HCT116 (cell line): Measurements from ENCODE around the gene HOXB13. TPM values are rescaled to one million over a fixed set of nuclear protein-coding genes. Genes with fewer than 3 reads are reported as not detected.

Experiments used
- ATAC-seq: fragments of 200-7000 bp; cut with Tn5 transposase; 2 replicates; pipeline ENCODE4 v1.9.1; 2020; ENCODE audit warnings: mild to moderate bottlenecking, moderate library complexity
- BruUV-seq: library from RNA; stranded (reverse); fragments of 400-500 nt; replicated peaks from 2 replicates; lab custom pipeline; 2021; lab: Mats Ljungman, UMichigan
- CTCF ChIA-PET: fragments of 300-600 bp; sonication (Branson Sonifier 250); formaldehyde crosslinking; loops from one replicate; lab custom pipeline; 2021; ENCODE audit warnings: antibody characterized with exemption; lab: Charles Lee
- POLR2A ChIA-PET: fragments of 300-600, 350-600 bp; sonication (Branson Sonifier 250); formaldehyde crosslinking; loops from one replicate; lab custom pipeline; 2021; ENCODE audit warnings: antibody characterized with exemption; lab: Charles Lee
- RAD21 ChIA-PET, 2 experiments: fragments of 300-600 bp; sonication (Branson Sonifier 250); formaldehyde crosslinking; loops; one replicate each; lab custom pipeline; 2023; ENCODE audit warnings: low total read pairs in 2 of 2; ENCODE audit not compliant: uncharacterized antibody in 2 of 2, unreplicated experiment in 2 of 2, low non-redundant PET in 1 of 2; lab: Charles Lee
- DNase-seq: peaks from one replicate; pipeline ENCODE4 v3.0.0-alpha.2; 2010; ENCODE audit warnings: low read depth, low spot score
- H2AFZ ChIP-seq: fragments of 200-600 bp; shearing (Covaris generic), sonication (generic); 2 replicates; pipeline ENCODE4 v1.6.1; 2017; ENCODE audit warnings: low read depth, mixed run types, mixed read lengths, antibody characterized with exemption, low read length; ENCODE audit not compliant: poor library complexity, severe bottlenecking
- H3K27ac ChIP-seq: 2 replicates; pipeline ENCODE4 v1.5.1; 2012; ENCODE audit warnings: low read depth, low read length
- H3K27me3 ChIP-seq: fragments of 200-600 bp; sonication (generic); 2 replicates; pipeline ENCODE4 v1.6.1; 2016; ENCODE audit warnings: mixed run types, low read length, mixed read lengths; ENCODE audit not compliant: insufficient read depth
- H3K36me3 ChIP-seq, 2 experiments: fragments of 200-500 bp in 1 of 2; fragments of 200-600 bp in 1 of 2; sonication (Bioruptor generic) in 1 of 2; sonication (generic) in 1 of 2; 2 replicates each; pipeline versions ENCODE4 v1.5.1 to v1.6.1; 2014 to 2016; ENCODE audit warnings: low read length in 2 of 2, inconsistent platforms in 1 of 2, mixed read lengths in 1 of 2, mixed run types in 1 of 2; ENCODE audit not compliant: insufficient read depth in 2 of 2, control insufficient read depth in 1 of 2
- H3K4me1 ChIP-seq, 2 experiments: fragments of 200-600 bp in 1 of 2; sonication (generic) in 1 of 2; 2 replicates each; pipeline versions ENCODE4 v1.5.1 to v1.6.1; 2012 to 2017; ENCODE audit warnings: low read length in 2 of 2, inconsistent platforms in 1 of 2, mild to moderate bottlenecking in 1 of 2, mixed read lengths in 1 of 2, mixed run types in 1 of 2, moderate library complexity in 1 of 2; ENCODE audit not compliant: insufficient read depth in 2 of 2, control insufficient read depth in 1 of 2
- H3K4me2 ChIP-seq: fragments of 200-600 bp; sonication (generic); 2 replicates; pipeline ENCODE4 v1.6.1; 2017; ENCODE audit warnings: mixed run types, low read length, mixed read lengths
- H3K4me3 ChIP-seq, 2 experiments: fragments of 200-600 bp in 1 of 2; sonication (generic) in 1 of 2; replicated peaks in 1 of 2; 2 replicates each; pipeline ENCODE4 v1.5.1; 2011 to 2016; ENCODE audit warnings: low read length in 2 of 2, control low read depth in 1 of 2, low read depth in 1 of 2, mild to moderate bottlenecking in 1 of 2, mixed read lengths in 1 of 2, mixed run types in 1 of 2
- H3K79me2 ChIP-seq: fragments of 200-600 bp; sonication (generic); 2 replicates; pipeline ENCODE4 v1.6.1; 2017; ENCODE audit warnings: mild to moderate bottlenecking, mixed run types, low read length, moderate library complexity, mixed read lengths; ENCODE audit not compliant: insufficient read depth
- H3K9ac ChIP-seq: fragments of 200-600 bp; sonication (generic); 2 replicates; pipeline ENCODE4 v1.6.1; 2016; ENCODE audit warnings: low read length, mixed read lengths
- H3K9me2 ChIP-seq: fragments of 200-600 bp; sonication (generic), shearing (Covaris generic); 2 replicates; pipeline ENCODE4 v1.6.1; 2017; ENCODE audit warnings: mixed run types, mild to moderate bottlenecking, moderate library complexity; ENCODE audit not compliant: insufficient read depth
- H3K9me3 ChIP-seq, 2 experiments: fragments of 200-500 bp in 1 of 2; fragments of 200-600 bp in 1 of 2; sonication (Bioruptor generic) in 1 of 2; sonication (generic) in 1 of 2; 2 replicates each; pipeline ENCODE4 v1.6.1; 2014 to 2017; ENCODE audit warnings: low read length in 2 of 2, mixed read lengths in 2 of 2, inconsistent platforms in 1 of 2, low read depth in 1 of 2, mild to moderate bottlenecking in 1 of 2, mixed run types in 1 of 2, moderate library complexity in 1 of 2; ENCODE audit not compliant: control insufficient read depth in 1 of 2, insufficient read depth in 1 of 2
- H4K20me1 ChIP-seq: fragments of 200-600 bp; sonication (generic), shearing (Covaris generic); 2 replicates; pipeline ENCODE4 v1.6.1; 2017; ENCODE audit warnings: mixed run types, mild to moderate bottlenecking, moderate library complexity; ENCODE audit not compliant: insufficient read depth
- JUND ChIP-seq: IDR thresholded peaks from 2 replicates; pipeline ENCODE4 v1.6.1; 2012
- ZFX ChIP-seq: fragments of 450-650 bp; IDR thresholded peaks from 2 replicates; pipeline ENCODE4 v1.6.1; 2017
- ZNF274 ChIP-seq: fragments of 200-500 bp; sonication (Bioruptor generic); IDR thresholded peaks from 2 replicates; pipeline ENCODE4 v1.6.1; 2014; ENCODE audit warnings: mild to moderate bottlenecking, low read depth, low read length, inconsistent platforms
- intact Hi-C: fragments of 100-400 bp; cut with micrococcal nuclease; formaldehyde crosslinking; loops from 2 replicates; pipeline ENCODE4 v1.10.0; 2022
- total RNA-seq: library from RNA; stranded (reverse); gene quantifications from one replicate; pipeline ENCODE4 v1.2.1, GENCODE V29; 2021; ENCODE audit not compliant: unreplicated experiment
- TF ChIP-seq, protein P1 (sequence below): IDR thresholded peaks from 2 replicates; pipeline ENCODE4 v1.6.1; 2011; ENCODE audit warnings: mild to moderate bottlenecking, low read length, moderate library complexity; ENCODE audit not compliant: insufficient replicate concordance; ENCODE audit errors: extremely low read depth
- TF ChIP-seq, protein P2 (sequence below): IDR thresholded peaks from 2 replicates; pipeline ENCODE4 v1.6.1; 2012

Gene HOXB13
- total RNA-seq, 1 experiment from 2014 or later = 7.8 TPM

DNA sequence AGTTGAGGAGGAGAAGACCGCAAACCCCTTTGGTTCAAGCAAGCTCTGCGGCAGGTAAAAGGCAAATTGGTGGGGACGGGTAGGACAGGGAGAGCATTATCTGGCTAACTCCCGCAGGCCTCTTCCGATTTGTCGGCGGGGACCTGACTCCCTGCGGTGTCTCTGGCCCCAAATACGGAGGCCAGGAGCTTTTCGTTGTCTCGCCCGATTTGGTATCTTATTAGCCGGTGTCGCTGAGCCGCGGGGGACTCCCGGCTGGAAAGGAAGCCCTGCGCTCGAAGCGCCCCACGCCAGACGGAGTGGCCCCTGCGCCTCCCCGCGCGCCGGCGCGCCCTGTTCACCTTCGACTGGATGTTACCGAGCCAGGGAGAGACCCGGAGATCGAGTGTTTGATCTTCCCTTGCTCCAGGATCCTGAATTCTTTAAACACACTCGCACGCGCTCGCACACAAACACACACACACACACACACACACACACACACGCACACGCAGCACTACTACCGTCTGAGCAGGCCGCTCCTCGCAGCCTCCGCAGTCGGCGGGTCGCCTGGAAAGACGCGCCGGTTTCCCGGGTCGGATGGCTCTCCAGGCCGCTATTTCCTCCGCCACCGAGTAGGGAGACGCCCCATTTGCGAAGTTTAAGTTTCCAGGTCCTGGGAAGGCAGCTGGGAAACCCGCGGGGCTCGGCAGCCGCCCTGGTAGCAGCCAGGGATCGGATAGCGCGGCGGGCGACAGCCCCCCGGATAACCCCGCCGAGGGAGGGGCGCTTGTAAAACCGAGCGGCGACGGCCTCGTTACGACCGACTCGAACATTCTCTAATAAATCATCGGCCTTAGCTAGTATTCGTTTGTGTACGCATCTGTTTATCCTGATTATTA lies 9.5 kb downstream of the HOXB13 start (continued):
- TF ChIP-seq, protein P1, sequence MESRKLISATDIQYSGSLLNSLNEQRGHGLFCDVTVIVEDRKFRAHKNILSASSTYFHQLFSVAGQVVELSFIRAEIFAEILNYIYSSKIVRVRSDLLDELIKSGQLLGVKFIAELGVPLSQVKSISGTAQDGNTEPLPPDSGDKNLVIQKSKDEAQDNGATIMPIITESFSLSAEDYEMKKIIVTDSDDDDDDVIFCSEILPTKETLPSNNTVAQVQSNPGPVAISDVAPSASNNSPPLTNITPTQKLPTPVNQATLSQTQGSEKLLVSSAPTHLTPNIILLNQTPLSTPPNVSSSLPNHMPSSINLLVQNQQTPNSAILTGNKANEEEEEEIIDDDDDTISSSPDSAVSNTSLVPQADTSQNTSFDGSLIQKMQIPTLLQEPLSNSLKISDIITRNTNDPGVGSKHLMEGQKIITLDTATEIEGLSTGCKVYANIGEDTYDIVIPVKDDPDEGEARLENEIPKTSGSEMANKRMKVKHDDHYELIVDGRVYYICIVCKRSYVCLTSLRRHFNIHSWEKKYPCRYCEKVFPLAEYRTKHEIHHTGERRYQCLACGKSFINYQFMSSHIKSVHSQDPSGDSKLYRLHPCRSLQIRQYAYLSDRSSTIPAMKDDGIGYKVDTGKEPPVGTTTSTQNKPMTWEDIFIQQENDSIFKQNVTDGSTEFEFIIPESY = no peak
- TF ChIP-seq, all 23 proteins: peak for 0

DNA sequence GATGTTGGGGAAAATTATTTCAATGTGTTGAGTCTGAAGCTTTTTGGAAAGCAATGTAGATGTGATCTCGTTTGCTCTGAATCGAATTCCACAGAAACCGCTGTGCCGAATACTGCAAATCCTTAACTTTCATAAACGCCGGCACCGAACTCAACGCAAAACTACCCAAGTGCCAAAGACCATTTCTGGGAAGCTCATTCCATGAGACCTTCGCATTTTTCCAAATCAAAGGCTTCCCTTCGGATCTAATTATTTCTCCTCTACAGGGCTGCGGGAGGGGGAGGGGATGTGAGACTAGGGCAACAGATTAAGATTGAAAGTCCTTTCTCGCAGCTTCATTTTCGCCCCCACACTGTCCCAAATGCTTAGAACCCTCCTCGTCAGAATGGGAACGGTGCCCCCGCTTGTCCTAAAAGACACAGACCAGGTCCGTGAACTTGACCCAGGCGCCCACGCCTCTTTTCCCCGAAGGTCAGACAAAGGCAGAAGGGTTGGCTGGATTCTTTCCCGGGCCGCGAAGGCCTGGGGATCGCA lies 10.3 kb downstream of the HOXB13 start:
- Histone ChIP-seq H3K4me2 (no peak overlapping the region), H3K9me3 (no peaks in the 10 kb centered on the region), H3K27me3 (no peaks in the 10 kb centered on the region), H3K9me2 (no peaks in the 10 kb centered on the region), H2AFZ (no peak overlapping the region), H3K4me3 (no peak overlapping the region), H3K9ac (no peak overlapping the region), H4K20me1 (no peaks in the 10 kb centered on the region), H3K36me3 (no peaks in the 10 kb centered on the region), H3K27ac (no peak overlapping the region), H3K4me1 (no peaks in the 10 kb centered on the region), H3K79me2 (no peaks in the 10 kb centered on the region)
- CTCF ChIA-PET = interaction anchor here (1.4 to 1.5 kb wide), 2 partner anchors 73 to 166 kb away, joined by 4 to 5 read pairs; no protein-coding TSS in a partner anchor
- intact Hi-C loops = no loop called here
- ATAC-seq = no peak
- POLR2A ChIA-PET = interaction anchor here (0.7 kb wide), 1 partner anchor 161 kb away, joined by 7 read pairs; no protein-coding TSS in a partner anchor
- RAD21 ChIA-PET = interaction anchor here in 1 of 2 experiments (0.7 kb wide), 1 partner anchor 322 kb away, joined by 5 read pairs; no protein-coding TSS in a partner anchor
- DNase-seq = no peak
- BruUV-seq = no TSS peak
- TF ChIP-seq, protein P2, sequence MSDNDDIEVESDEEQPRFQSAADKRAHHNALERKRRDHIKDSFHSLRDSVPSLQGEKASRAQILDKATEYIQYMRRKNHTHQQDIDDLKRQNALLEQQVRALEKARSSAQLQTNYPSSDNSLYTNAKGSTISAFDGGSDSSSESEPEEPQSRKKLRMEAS = no peak
- TF ChIP-seq ZNF274 (no peak), JUND (no peak), ZFX (no peak)
